Aorta (tissue), 5 donors: ENCODE measurements around the gene KIAA0319L. TPM values are rescaled to one million over a fixed set of nuclear protein-coding genes. Genes with fewer than 3 reads are reported as not detected.
"Not testable (repeated sequence)": the region's sequence is repeated elsewhere in the genome, so short reads cannot be mapped to it uniquely, and the experiment has no call there.

Experiments
- ATAC-seq: fragments of 200-7000 bp; cut with Tn5 transposase; one replicate; pipeline ENCODE4 v1.9.1; 2022; ENCODE audit warnings: moderate library complexity; ENCODE audit not compliant: low FRiP score
- DNase-seq, 2 donors: peaks; one replicate each; pipeline ENCODE4 v3.0.0-alpha.2; 2020
- H3K27ac ChIP-seq, 2 donors: one replicate each; pipeline ENCODE4 v1.5.1; 2013; ENCODE audit warnings: low read length in 2 of 2, mild to moderate bottlenecking in 2 of 2, moderate library complexity in 2 of 2, control low read depth in 1 of 2, inconsistent platforms in 1 of 2, low read depth in 1 of 2
- H3K27me3 ChIP-seq, 2 donors: one replicate each; pipeline ENCODE4 v1.6.1; 2013; ENCODE audit warnings: control low read depth in 1 of 2, low read length in 1 of 2, mild to moderate bottlenecking in 1 of 2, moderate library complexity in 1 of 2; ENCODE audit not compliant: insufficient read depth in 2 of 2, control insufficient read depth in 1 of 2
- H3K36me3 ChIP-seq, 2 donors: one replicate each; pipeline ENCODE4 v1.6.1; 2013; ENCODE audit warnings: control low read depth in 1 of 2, low read length in 1 of 2, mild to moderate bottlenecking in 1 of 2; ENCODE audit not compliant: insufficient read depth in 2 of 2, control insufficient read depth in 1 of 2
- H3K4me1 ChIP-seq, 2 donors: one replicate each; pipeline ENCODE4 v1.6.1; 2013; ENCODE audit warnings: low read length in 2 of 2, control low read depth in 1 of 2, mild to moderate bottlenecking in 1 of 2, moderate library complexity in 1 of 2; ENCODE audit not compliant: insufficient read depth in 2 of 2, control insufficient read depth in 1 of 2
- H3K4me3 ChIP-seq, 2 donors: one replicate each; pipeline ENCODE4 v1.5.1; 2013; ENCODE audit warnings: low read length in 2 of 2, control low read depth in 1 of 2, mild to moderate bottlenecking in 1 of 2
- H3K9me3 ChIP-seq: one replicate; pipeline ENCODE4 v1.6.1; 2013; ENCODE audit warnings: mild to moderate bottlenecking, low read length; ENCODE audit not compliant: control insufficient read depth
- WGBS, 2 donors: extraction: QIAGEN DNeasy Blood & Tissue Kit; methylation state at CpG; one replicate each; pipeline ENCODE4 v1.1.7; 2013; 5-methylcytosine and 5-hydroxymethylcytosine counted together
- intact Hi-C, 2 donors: fragments of 100-400 bp; cut with DNase I; formaldehyde crosslinking; loops; one replicate each; pipeline versions ENCODE4 v1.14.2 to v1.15.0; 2022
- polyA plus RNA-seq, 2 donors: library from polyadenylated mRNA; stranded (reverse); fragments of 200-250 nt; gene quantifications; one replicate each; pipeline ENCODE4 v1.2.3, GENCODE V29; 2013
- total RNA-seq, 2 donors: library from RNA; stranded (reverse); fragmentation: NEBNext Ultra II Directional; extraction: Animal tissue kit (Norgen Biotek cat#: 25700); gene quantifications; one replicate each; pipeline ENCODE4 v1.2.1, GENCODE V29; 2021
- donor health status: healthy with polysubstance abuse.
- donor health status: Bipolar disorder and iron deficiency.
- donor health status: DM: no; HTN: no; CAD: no.
- donor health status: DM: no; HTN: no; CAD: no.
- donor health status: DM: yes; HTN: yes; CAD: no.

KIAA0319L gene
- total and polyA plus RNA-seq, 4 donors = 8.3 to 58.6 (median 37.6) TPM

DNA sequence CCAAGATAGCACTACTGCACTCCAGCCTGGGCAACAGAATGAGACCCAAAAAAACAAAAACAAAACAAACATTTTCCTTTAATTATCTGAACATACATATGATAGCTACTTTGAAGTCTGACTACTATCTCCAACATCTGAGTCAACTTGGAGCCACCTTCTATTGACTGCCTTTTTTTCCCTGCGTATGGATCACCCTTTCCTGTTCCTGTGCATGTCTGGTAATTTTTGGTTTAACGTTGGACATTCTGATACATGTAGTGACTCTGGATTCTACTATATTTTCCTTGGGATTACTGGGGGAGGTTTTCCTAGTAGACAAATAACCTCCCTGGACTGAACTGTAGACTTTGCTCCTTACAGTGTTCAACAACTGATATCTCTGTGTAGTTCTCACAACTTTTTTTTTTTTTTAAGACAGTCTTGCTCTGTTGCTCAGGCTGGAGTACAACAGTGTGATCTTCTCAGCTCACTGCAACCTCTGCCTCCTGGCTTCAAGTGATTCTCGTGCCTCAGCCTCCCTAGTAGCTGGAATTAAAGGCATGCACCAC is 70.3 kb downstream of the KIAA0319L start:
- 97% methylated on average over 3 of the region's 3 CpGs for WGBS, 2 donors
- intact Hi-C loops = no loop called here

DNA sequence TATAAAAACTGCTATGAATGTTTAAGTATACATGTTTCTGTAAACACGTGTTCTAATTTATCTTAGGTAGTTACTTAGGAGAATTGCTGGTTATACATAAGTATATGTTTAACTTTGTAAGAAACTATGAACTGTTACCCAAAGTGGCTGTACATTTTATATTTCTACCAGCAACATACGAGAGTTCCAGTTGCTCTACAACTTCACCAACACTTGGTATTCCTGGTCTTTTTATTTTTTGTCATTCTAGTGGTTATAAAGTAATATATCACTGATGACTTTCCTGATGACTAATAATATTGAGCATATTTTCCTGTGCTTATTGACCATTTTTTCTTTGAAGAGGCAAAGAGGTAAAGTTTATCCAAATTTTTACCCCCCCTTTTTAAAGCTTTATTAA is 76.0 kb downstream of the KIAA0319L start:
- Histone ChIP-seq H3K27me3 (no peaks in the 10 kb centered on the region), H3K27ac (no peak overlapping the region), H3K9me3 (no peaks in the 10 kb centered on the region), H3K36me3 (peaks cover 0 to 1% of the 10 kb centered on the region in 2 donors), H3K4me3 (no peak overlapping the region), H3K4me1 (no peaks in the 10 kb centered on the region)
- no peak for DNase-seq
- intact Hi-C loops = no loop called here
- WGBS, 2 donors = 94 to 97% methylated on average over 2 of the region's 2 CpGs
- ATAC-seq = no peak

More for the DNA sequence above, 70.3 kb downstream of the KIAA0319L start:
- no peak overlapping the region for H3K4me3 ChIP-seq
- no peak overlapping the region for H3K27ac ChIP-seq
- H3K27me3 ChIP-seq = no peaks in the 10 kb centered on the region
- no peaks in the 10 kb centered on the region for H3K9me3 ChIP-seq
- no peak for DNase-seq
- no peak for ATAC-seq
- H3K4me1 ChIP-seq = no peaks in the 10 kb centered on the region
- H3K36me3 ChIP-seq = no peaks in the 10 kb centered on the region

DNA sequence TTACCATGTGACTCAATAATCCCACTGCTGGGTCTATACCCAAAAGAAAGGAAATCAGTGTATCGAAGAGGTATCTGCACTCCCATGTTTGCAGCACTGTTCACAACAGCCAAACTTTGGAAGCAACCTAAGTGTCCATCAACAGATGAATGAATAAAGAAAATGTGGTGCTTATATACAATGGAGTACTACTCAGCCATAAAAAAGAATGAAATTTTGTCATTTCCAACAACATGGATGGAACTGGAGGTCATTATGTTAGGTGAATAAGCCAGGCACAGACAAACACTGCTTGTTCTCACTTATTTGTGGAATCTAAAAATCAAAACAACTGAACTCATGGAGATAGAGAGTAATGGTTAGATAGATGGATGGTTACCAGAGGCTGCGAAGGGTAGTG is 79.3 kb downstream of the KIAA0319L start:
- DNase-seq (no peak), ATAC-seq (no peak)
- WGBS, 2 donors = 97 to 100% methylated on average over 2 of the region's 2 CpGs
- Histone ChIP-seq H3K36me3 (peaks cover 0 to 3% of the 10 kb centered on the region in 2 donors), H3K9me3 (no peaks in the 10 kb centered on the region), H3K27me3 (no peaks in the 10 kb centered on the region), H3K4me1 (no peaks in the 10 kb centered on the region), H3K27ac (no peak overlapping the region), H3K4me3 (no peak overlapping the region)
- intact Hi-C loops = no loop called here

- 93% methylated on average over 6 of the region's 6 CpGs for WGBS, 2 donors
- Histone ChIP-seq H3K27ac (no peak overlapping the region), H3K27me3 (no peaks in the 10 kb centered on the region), H3K36me3 (peaks cover 0 to 3% of the 10 kb centered on the region in 2 donors), H3K4me1 (no peaks in the 10 kb centered on the region), H3K9me3 (no peaks in the 10 kb centered on the region), H3K4me3 (no peak overlapping the region)
- DNase-seq (no peak), ATAC-seq (no peak)
- intact Hi-C loops = no loop called here
Observed at GRCh38 chr1:35475856-35476674, 81.1 kb downstream of the KIAA0319L start.

- H3K36me3 ChIP-seq = peaks cover 0 to 3% of the 10 kb centered on the region in 2 donors
- WGBS, 2 donors = 85 to 96% methylated on average over 2 of the region's 2 CpGs
- DNase-seq = no peak
Observed at GRCh38 chr1:35475356-35475755, 81.8 kb downstream of the KIAA0319L start.

DNA sequence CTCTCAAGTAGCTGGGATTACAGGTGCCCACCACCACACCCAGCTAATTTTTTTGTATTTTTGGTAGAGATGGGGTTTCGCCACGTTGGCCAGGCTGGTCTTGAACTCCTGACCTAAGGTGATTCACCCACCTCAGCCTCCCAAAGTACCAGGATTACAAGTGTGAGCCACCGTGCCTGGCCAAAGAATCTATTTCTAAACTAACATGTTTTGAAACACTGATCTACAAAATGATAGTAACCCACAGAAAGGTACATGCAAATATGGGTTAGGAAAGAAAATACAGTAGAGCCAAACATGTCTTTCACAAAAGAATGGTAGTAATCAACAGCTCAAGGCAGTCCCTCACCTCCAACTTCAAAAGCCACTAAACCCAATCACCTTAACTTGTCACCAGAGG is 84.0 kb downstream of the KIAA0319L start:
- WGBS, 2 donors = 95 to 98% methylated on average over 3 of the region's 3 CpGs
- H3K9me3 ChIP-seq, H3K36me3 ChIP-seq, DNase-seq, intact Hi-C loops, ATAC-seq, H3K27ac ChIP-seq, H3K27me3 ChIP-seq, H3K4me3 ChIP-seq, H3K4me1 ChIP-seq: not testable (repeated sequence)

More at GRCh38 chr1:35475356-35475755, 81.8 kb downstream of the KIAA0319L start:
- H3K27me3 ChIP-seq = no peaks in the 10 kb centered on the region
- ATAC-seq = no peak
- intact Hi-C loops = no loop called here
- no peaks in the 10 kb centered on the region for H3K4me1 ChIP-seq
- no peak overlapping the region for H3K4me3 ChIP-seq
- H3K9me3 ChIP-seq = no peaks in the 10 kb centered on the region
- H3K27ac ChIP-seq = no peak overlapping the region

DNA sequence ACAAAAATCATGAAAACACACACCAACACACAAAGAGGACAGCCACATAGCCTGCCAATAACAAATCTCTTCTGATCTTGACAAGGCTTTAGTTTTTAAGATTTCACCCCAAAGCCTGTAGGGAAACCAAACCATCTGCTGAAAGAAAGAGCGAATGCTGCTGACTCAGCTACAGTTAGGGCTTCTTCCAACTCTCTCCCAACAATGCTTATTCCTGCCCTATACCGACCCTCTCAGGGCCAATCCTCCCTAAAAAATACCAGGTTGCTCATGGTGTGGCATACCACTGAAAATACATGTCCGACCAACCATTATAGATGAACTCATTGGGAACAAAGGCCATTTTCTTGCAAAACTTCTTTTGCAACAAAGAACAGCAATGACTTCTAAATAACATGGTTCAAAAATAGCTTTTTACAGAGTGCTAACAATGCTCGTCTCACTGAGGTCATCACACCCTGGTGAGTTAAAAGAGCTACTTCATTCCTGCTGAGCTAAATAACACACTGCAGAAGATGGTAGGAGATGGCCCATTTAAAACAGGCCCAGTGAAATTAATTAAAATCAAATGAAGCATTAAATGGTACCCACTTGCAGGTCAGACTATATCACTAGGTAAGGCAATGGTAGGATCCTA is 86.1 kb downstream of the KIAA0319L start:
- Histone ChIP-seq H3K27me3 (no peaks in the 10 kb centered on the region), H3K36me3 (peaks cover 0 to under 1% of the 10 kb centered on the region in 2 donors), H3K9me3 (no peaks in the 10 kb centered on the region), H3K4me1 (no peaks in the 10 kb centered on the region), H3K4me3 (no peak overlapping the region), H3K27ac (no peak overlapping the region)
- intact Hi-C loops = no loop called here
- WGBS, 2 donors = 87 to 88% methylated on average over 4 of the region's 4 CpGs
- no peak for DNase-seq
- ATAC-seq = no peak

DNA sequence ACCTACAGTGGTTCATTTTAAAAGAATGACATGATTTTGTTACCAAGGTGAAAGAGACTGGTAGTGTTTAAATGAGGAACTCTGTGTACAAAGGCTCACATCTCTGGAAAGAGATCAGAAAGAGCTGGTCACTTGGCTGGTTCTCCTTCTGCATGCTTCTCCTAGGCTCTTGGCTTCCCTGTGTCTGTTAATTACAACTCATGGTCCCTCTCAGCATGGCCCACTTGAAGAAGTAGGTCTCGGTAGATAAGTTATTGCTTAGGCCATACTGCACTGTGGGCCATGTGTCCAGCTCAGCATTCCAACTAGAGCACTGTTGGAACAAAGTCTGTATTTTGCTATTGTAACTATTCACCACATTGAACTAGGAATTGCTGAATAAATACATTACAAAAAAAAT is 91.1 kb downstream of the KIAA0319L start:
- H3K36me3 ChIP-seq = peaks cover 2 to 9% of the 10 kb centered on the region in 2 donors
- H3K9me3 ChIP-seq = no peaks in the 10 kb centered on the region
- DNase-seq = no peak
- no peaks in the 10 kb centered on the region for H3K27me3 ChIP-seq
- H3K4me1 ChIP-seq = no peaks in the 10 kb centered on the region
- WGBS, 2 donors = 92 to 97% methylated on average over 1 of the region's 1 CpG
- intact Hi-C loops = no loop called here
- no peak for ATAC-seq
- no peak overlapping the region for H3K27ac ChIP-seq
- no peak overlapping the region for H3K4me3 ChIP-seq
